GM23338 (cell line): Measurements from ENCODE around the gene COL4A2. TPM values are rescaled to one million over a fixed set of nuclear protein-coding genes. Genes with fewer than 3 reads are reported as not detected.
A peak's percentile ranks its signal among the peaks of the same experiment; 100 is the strongest.

Experiments used
- ATAC-seq: fragments of 200-7000 bp; cut with Tn5 transposase; 3 replicates; pipeline ENCODE4 v1.9.1; 2020
- DNase-seq: peaks from one replicate; pipeline ENCODE4 v3.0.0-alpha.2; 2015; ENCODE audit warnings: low spot score
- H2AFZ ChIP-seq: fragments of 200-600 bp; sonication (generic); 2 replicates; pipeline ENCODE4 v1.8.0; 2016; ENCODE audit warnings: antibody characterized with exemption, mild to moderate bottlenecking, moderate library complexity
- H3F3A ChIP-seq: fragments of 200-600 bp; sonication (generic); replicated peaks from 2 replicates; pipeline ENCODE4 v1.8.0; 2017; ENCODE audit warnings: antibody characterized with exemption, mixed run types, low read depth
- H3K27ac ChIP-seq: fragments of 200-600 bp; sonication (generic); 2 replicates; pipeline ENCODE4 v1.6.1; 2016; ENCODE audit warnings: low read depth
- H3K27me3 ChIP-seq: fragments of 200-600 bp; sonication (generic); 2 replicates; pipeline ENCODE4 v1.8.0; 2016; ENCODE audit warnings: mild to moderate bottlenecking, mixed run types, moderate library complexity; ENCODE audit not compliant: insufficient read depth
- H3K36me3 ChIP-seq: fragments of 200-600 bp; sonication (generic); 2 replicates; pipeline ENCODE4 v1.8.0; 2016; ENCODE audit warnings: mild to moderate bottlenecking; ENCODE audit not compliant: insufficient read depth
- H3K4me1 ChIP-seq: fragments of 200-600 bp; sonication (generic); 2 replicates; pipeline ENCODE4 v1.8.0; 2016; ENCODE audit warnings: mild to moderate bottlenecking, moderate library complexity; ENCODE audit not compliant: insufficient read depth
- H3K4me2 ChIP-seq: fragments of 200-600 bp; sonication (generic); 2 replicates; pipeline ENCODE4 v1.7.1; 2017; ENCODE audit warnings: mixed run types
- H3K4me3 ChIP-seq: fragments of 200-600 bp; sonication (generic); 2 replicates; pipeline ENCODE4 v1.6.1; 2016; ENCODE audit warnings: mixed run types
- H3K79me2 ChIP-seq: fragments of 200-600 bp; sonication (generic); replicated peaks from 2 replicates; pipeline ENCODE4 v1.8.0; 2017; ENCODE audit warnings: mild to moderate bottlenecking; ENCODE audit not compliant: insufficient read depth
- H3K9me2 ChIP-seq: fragments of 200-600 bp; sonication (generic); 2 replicates; pipeline ENCODE4 v1.8.0; 2017; ENCODE audit not compliant: insufficient read depth
- H4K20me1 ChIP-seq: fragments of 200-600 bp; sonication (generic); replicated peaks from 2 replicates; pipeline ENCODE4 v1.8.0; 2017; ENCODE audit warnings: mild to moderate bottlenecking; ENCODE audit not compliant: insufficient read depth
- H3K27ac Mint-ChIP-seq: 2 replicates; pipeline ENCODE4 v1.8.0; 2020; ENCODE audit warnings: inconsistent platforms, mild to moderate bottlenecking, moderate library complexity, mixed read lengths
- H3K27me3 Mint-ChIP-seq: 3 replicates; pipeline ENCODE4 v1.8.0; 2022; ENCODE audit warnings: low read depth, mild to moderate bottlenecking, moderate library complexity, mixed read lengths, inconsistent platforms; ENCODE audit not compliant: insufficient read depth, poor library complexity
- H3K36me3 Mint-ChIP-seq: 3 replicates; pipeline ENCODE4 v1.8.0; 2021; ENCODE audit warnings: low read depth, mild to moderate bottlenecking, inconsistent platforms, moderate library complexity, mixed read lengths
- H3K4me1 Mint-ChIP-seq: 3 replicates; pipeline ENCODE4 v1.8.0; 2020; ENCODE audit warnings: mild to moderate bottlenecking, inconsistent platforms, mixed read lengths
- H3K4me3 Mint-ChIP-seq: 3 replicates; pipeline ENCODE4 v1.8.0; 2021; ENCODE audit warnings: moderate library complexity, mild to moderate bottlenecking, inconsistent platforms, mixed read lengths
- H3K9me3 Mint-ChIP-seq: 3 replicates; pipeline ENCODE4 v1.8.0; 2020; ENCODE audit warnings: moderate library complexity, mild to moderate bottlenecking, inconsistent platforms, mixed read lengths
- CREB1 ChIP-seq: fragments of 250-450 bp; sonication (Bioruptor Pico); IDR thresholded peaks from 2 replicates; pipeline ENCODE4 v1.5.0; 2020; ENCODE audit warnings: low read depth, mild to moderate bottlenecking, moderate library complexity
- CTCF ChIP-seq, 2 experiments: fragments of 200-600 bp in 1 of 2; sonication (generic) in 1 of 2; conservative IDR thresholded peaks; 2 replicates each; pipeline versions ENCODE4 v1.5.1 to v1.6.1; 2016 to 2017; ENCODE audit warnings: antibody characterized with exemption in 2 of 2, low read depth in 2 of 2, mild to moderate bottlenecking in 2 of 2, moderate library complexity in 1 of 2
- EZH2 ChIP-seq: fragments of 200-600 bp; sonication (generic); IDR thresholded peaks from one replicate; pipeline ENCODE4 v1.8.0; 2017; ENCODE audit warnings: antibody characterized with exemption, mild to moderate bottlenecking, low read depth; ENCODE audit not compliant: unreplicated experiment
- EZH2phosphoT487 ChIP-seq: fragments of 200-600 bp; sonication (generic); IDR thresholded peaks from one replicate; pipeline ENCODE4 v1.8.1; 2018; ENCODE audit warnings: antibody characterized with exemption; ENCODE audit not compliant: unreplicated experiment
- JUNB ChIP-seq: IDR thresholded peaks from one replicate; pipeline ENCODE4 v1.6.1; 2016; ENCODE audit warnings: antibody characterized with exemption; ENCODE audit not compliant: unreplicated experiment
- NANOG ChIP-seq: IDR thresholded peaks from 2 replicates; pipeline ENCODE4 v1.6.1; 2016; ENCODE audit warnings: antibody characterized with exemption, borderline replicate concordance
- POLR2AphosphoS5 ChIP-seq: IDR thresholded peaks from 2 replicates; pipeline ENCODE4 v1.6.1; 2016; ENCODE audit warnings: antibody characterized with exemption, low read depth
- STAT1 ChIP-seq: IDR thresholded peaks from one replicate; pipeline ENCODE4 v1.6.1; 2016; ENCODE audit warnings: antibody characterized with exemption; ENCODE audit not compliant: unreplicated experiment
- ZNF114 ChIP-seq: fragments of 250-450 bp; sonication (Bioruptor Pico); IDR thresholded peaks from 2 replicates; pipeline ENCODE4 v1.5.0; 2020; ENCODE audit warnings: mild to moderate bottlenecking, moderate library complexity
- ZNF331 ChIP-seq: fragments of 250-450 bp; sonication (Bioruptor Pico); IDR thresholded peaks from 2 replicates; pipeline ENCODE4 v1.5.0; 2020; ENCODE audit warnings: low read depth, mild to moderate bottlenecking, moderate library complexity
- polyA plus RNA-seq: library from polyadenylated mRNA; unstranded; fragments of >200 nt; fragmentation: Nextera tagmentation; extraction: Ambion mirVana; gene quantifications from 2 replicates; pipeline ENCODE4 v1.2.1, GENCODE V29; 2016
- total RNA-seq: library from RNA; depleted of rRNA; stranded (reverse); fragments of >200 nt; shearing (Covaris generic); gene quantifications from 2 replicates; pipeline ENCODE4 v1.2.3, GENCODE V29; 2014
- TF ChIP-seq, protein P1 (sequence below): fragments of 250-450 bp; sonication (Bioruptor Pico); IDR thresholded peaks from 2 replicates; pipeline ENCODE4 v1.5.0; 2020; ENCODE audit warnings: mild to moderate bottlenecking, moderate library complexity
- TF ChIP-seq, protein P2 (sequence below): IDR thresholded peaks from 2 replicates; pipeline ENCODE4 v1.6.1; 2016; ENCODE audit warnings: antibody characterized with exemption
- TF ChIP-seq, protein P3 (sequence below): IDR thresholded peaks from one replicate; pipeline ENCODE4 v1.6.1; 2018; ENCODE audit warnings: antibody characterized with exemption; ENCODE audit not compliant: unreplicated experiment

COL4A2 gene
- total and polyA plus RNA-seq, 2 experiments from 2014 or later, result 37.4 to 131 TPM

- peaks cover 33% of the 10 kb centered on the region for H3K27me3 Mint-ChIP-seq
- Histone ChIP-seq H3K27ac (no peak overlapping the region), H3K4me2 (peak overlapping the region; percentile 96), H3K36me3 (peaks cover 4% of the 10 kb centered on the region; the same call in 1 of the 2 replicates), H2AFZ (no peak overlapping the region), H3K4me1 (peaks cover 26% of the 10 kb centered on the region), H3K9me2 (no peaks in the 10 kb centered on the region), H3F3A (peaks cover 22% of the 10 kb centered on the region; the same call in 1 of the 2 replicates), H4K20me1 (peaks cover 7% of the 10 kb centered on the region), H3K79me2 (peaks cover 57% of the 10 kb centered on the region), H3K4me3 (peak overlapping the region; percentile 87), H3K27me3 (no peaks in the 10 kb centered on the region)
- DNase-seq (no peak), ATAC-seq (no peak)
- peaks cover 11% of the 10 kb centered on the region for H3K36me3 Mint-ChIP-seq
- H3K9me3 Mint-ChIP-seq, result peaks cover 3% of the 10 kb centered on the region; the same call in 1 of the 3 replicates
- peaks cover 41% of the 10 kb centered on the region for H3K4me1 Mint-ChIP-seq
- no peak for TF ChIP-seq CREB1 (CRISPR knock-in tag)
- TF ChIP-seq STAT1, result no peak
- no peak for TF ChIP-seq NANOG
- TF ChIP-seq, protein P1, sequence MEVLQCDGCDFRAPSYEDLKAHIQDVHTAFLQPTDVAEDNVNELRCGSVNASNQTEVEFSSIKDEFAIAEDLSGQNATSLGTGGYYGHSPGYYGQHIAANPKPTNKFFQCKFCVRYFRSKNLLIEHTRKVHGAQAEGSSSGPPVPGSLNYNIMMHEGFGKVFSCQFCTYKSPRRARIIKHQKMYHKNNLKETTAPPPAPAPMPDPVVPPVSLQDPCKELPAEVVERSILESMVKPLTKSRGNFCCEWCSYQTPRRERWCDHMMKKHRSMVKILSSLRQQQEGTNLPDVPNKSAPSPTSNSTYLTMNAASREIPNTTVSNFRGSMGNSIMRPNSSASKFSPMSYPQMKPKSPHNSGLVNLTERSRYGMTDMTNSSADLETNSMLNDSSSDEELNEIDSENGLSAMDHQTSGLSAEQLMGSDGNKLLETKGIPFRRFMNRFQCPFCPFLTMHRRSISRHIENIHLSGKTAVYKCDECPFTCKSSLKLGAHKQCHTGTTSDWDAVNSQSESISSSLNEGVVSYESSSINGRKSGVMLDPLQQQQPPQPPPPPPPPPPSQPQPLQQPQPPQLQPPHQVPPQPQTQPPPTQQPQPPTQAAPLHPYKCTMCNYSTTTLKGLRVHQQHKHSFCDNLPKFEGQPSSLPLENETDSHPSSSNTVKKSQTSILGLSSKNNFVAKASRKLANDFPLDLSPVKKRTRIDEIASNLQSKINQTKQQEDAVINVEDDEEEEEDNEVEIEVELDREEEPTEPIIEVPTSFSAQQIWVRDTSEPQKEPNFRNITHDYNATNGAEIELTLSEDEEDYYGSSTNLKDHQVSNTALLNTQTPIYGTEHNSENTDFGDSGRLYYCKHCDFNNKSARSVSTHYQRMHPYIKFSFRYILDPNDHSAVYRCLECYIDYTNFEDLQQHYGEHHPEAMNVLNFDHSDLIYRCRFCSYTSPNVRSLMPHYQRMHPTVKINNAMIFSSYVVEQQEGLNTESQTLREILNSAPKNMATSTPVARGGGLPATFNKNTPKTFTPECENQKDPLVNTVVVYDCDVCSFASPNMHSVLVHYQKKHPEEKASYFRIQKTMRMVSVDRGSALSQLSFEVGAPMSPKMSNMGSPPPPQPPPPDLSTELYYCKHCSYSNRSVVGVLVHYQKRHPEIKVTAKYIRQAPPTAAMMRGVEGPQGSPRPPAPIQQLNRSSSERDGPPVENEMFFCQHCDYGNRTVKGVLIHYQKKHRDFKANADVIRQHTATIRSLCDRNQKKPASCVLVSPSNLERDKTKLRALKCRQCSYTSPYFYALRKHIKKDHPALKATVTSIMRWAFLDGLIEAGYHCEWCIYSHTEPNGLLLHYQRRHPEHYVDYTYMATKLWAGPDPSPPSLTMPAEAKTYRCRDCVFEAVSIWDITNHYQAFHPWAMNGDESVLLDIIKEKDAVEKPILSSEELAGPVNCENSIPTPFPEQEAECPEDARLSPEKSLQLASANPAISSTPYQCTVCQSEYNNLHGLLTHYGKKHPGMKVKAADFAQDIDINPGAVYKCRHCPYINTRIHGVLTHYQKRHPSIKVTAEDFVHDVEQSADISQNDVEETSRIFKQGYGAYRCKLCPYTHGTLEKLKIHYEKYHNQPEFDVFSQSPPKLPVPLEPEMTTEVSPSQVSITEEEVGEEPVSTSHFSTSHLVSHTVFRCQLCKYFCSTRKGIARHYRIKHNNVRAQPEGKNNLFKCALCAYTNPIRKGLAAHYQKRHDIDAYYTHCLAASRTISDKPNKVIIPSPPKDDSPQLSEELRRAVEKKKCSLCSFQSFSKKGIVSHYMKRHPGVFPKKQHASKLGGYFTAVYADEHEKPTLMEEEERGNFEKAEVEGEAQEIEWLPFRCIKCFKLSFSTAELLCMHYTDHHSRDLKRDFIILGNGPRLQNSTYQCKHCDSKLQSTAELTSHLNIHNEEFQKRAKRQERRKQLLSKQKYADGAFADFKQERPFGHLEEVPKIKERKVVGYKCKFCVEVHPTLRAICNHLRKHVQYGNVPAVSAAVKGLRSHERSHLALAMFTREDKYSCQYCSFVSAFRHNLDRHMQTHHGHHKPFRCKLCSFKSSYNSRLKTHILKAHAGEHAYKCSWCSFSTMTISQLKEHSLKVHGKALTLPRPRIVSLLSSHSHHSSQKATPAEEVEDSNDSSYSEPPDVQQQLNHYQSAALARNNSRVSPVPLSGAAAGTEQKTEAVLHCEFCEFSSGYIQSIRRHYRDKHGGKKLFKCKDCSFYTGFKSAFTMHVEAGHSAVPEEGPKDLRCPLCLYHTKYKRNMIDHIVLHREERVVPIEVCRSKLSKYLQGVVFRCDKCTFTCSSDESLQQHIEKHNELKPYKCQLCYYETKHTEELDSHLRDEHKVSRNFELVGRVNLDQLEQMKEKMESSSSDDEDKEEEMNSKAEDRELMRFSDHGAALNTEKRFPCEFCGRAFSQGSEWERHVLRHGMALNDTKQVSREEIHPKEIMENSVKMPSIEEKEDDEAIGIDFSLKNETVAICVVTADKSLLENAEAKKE (CRISPR knock-in tag), result no peak
- TF ChIP-seq JUNB, result no peak
- no peak for TF ChIP-seq ZNF331
- TF ChIP-seq CTCF (conservative IDR thresholded peaks at IDR 0.05; ENCODE audit: low read depth in 2 of 2), result no peak
- TF ChIP-seq, protein P2, sequence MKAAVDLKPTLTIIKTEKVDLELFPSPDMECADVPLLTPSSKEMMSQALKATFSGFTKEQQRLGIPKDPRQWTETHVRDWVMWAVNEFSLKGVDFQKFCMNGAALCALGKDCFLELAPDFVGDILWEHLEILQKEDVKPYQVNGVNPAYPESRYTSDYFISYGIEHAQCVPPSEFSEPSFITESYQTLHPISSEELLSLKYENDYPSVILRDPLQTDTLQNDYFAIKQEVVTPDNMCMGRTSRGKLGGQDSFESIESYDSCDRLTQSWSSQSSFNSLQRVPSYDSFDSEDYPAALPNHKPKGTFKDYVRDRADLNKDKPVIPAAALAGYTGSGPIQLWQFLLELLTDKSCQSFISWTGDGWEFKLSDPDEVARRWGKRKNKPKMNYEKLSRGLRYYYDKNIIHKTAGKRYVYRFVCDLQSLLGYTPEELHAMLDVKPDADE, result no peak
- TF ChIP-seq POLR2AphosphoS5, result no peak
- TF ChIP-seq ZNF114, result no peak
- TF ChIP-seq EZH2phosphoT487, result no peak
- no peak for TF ChIP-seq EZH2
- TF ChIP-seq, protein P3, sequence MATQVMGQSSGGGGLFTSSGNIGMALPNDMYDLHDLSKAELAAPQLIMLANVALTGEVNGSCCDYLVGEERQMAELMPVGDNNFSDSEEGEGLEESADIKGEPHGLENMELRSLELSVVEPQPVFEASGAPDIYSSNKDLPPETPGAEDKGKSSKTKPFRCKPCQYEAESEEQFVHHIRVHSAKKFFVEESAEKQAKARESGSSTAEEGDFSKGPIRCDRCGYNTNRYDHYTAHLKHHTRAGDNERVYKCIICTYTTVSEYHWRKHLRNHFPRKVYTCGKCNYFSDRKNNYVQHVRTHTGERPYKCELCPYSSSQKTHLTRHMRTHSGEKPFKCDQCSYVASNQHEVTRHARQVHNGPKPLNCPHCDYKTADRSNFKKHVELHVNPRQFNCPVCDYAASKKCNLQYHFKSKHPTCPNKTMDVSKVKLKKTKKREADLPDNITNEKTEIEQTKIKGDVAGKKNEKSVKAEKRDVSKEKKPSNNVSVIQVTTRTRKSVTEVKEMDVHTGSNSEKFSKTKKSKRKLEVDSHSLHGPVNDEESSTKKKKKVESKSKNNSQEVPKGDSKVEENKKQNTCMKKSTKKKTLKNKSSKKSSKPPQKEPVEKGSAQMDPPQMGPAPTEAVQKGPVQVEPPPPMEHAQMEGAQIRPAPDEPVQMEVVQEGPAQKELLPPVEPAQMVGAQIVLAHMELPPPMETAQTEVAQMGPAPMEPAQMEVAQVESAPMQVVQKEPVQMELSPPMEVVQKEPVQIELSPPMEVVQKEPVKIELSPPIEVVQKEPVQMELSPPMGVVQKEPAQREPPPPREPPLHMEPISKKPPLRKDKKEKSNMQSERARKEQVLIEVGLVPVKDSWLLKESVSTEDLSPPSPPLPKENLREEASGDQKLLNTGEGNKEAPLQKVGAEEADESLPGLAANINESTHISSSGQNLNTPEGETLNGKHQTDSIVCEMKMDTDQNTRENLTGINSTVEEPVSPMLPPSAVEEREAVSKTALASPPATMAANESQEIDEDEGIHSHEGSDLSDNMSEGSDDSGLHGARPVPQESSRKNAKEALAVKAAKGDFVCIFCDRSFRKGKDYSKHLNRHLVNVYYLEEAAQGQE, result no peak
- peak overlapping the region; percentile 86; the same call in 2 of the 3 replicates for H3K4me3 Mint-ChIP-seq
- no peak overlapping the region for H3K27ac Mint-ChIP-seq
These were observed 252.4 kb downstream of the COL4A2 start for GRCh38 chr13:110559429-110559943.
